T-helper 2 cell (primary cell): Measurements from ENCODE around the gene CCDC149.

Experiments used
- DNase-seq, 5 experiments: peaks; one replicate each; pipeline versions ENCODE4 v3.0.0 to v3.0.0-alpha.2; 2012 to 2022

Gene CCDC149

DNA sequence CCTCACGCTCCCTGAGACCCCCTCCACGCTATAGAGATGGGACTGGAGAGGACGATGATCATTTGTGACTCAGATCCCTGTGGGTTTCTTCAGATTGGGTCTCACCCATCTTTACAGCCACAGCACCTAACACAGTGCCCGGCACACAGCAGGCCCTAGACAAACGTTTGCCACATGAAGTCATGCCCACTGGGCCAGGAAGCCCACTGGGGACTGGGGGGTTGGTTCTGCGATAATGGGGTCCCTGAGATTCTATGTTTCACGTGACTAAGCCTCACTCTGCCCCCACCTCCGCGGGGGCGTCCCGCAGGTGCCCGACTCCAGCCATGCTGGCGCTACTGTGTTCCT is 113.7 kb downstream of the CCDC149 start:
- no peak for DNase-seq

- no peak for DNase-seq
These were observed 114.7 kb downstream of the CCDC149 start for GRCh38 chr4:24798036-24798610.

DNA sequence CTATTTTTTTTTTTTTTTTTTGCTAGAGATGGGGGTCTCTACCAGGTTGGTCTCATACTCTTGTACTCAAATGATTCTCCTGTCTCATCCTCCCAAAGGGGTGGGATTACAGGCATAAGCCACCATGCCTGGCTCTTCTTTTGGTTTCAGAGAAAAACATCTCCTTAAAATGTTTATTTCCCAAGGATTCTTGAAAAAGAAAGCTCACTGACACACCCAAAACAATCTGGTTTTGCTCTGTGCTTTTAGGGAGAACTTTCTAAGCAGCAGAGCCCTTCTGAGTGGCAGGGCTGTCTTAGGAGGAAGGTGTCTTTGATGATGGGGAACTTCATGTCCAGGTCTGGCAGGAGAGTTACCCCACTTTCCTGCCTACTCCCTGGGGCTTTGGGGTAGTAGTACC is 116.2 kb downstream of the CCDC149 start:
- DNase-seq = no peak

GRCh38 chr4:24795666-24796381 is 117.0 kb downstream of the CCDC149 start:
- no peak for DNase-seq

DNA sequence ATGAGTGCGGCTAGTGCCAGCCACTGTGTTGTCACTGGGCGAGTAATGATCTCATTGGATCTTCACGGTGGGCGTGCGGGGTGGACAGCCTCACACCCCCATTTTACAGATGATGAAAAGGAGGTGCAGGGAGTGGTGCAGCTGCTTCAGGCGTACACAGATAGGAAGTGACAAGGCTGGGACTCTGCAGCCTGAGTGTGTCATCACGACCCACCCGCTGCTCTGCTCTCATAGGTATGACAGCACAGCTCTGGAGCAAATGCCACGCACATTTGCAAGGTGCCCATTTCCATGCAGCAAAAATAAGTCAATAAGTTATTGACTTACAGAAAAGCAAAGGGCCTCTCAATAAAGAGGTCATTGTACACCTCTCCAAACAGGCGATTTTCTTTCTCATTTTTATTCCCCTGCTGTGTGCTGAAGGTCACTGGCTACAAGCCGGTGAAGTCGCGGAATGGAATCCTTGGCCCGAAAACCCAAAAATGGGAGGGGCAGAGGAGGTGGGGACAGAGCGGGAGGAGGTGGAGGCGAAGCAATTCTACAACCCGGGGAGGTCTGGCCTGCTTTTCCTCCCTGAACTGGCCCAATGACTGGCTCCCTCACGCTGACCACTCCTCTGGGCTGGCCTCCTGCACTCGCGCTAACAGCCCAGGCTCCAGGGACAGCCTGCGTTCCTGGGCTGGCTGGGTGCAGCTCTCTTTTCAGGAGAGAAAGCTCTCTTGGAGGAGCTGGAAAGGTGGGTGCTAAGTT is 117.8 kb downstream of the CCDC149 start, which contains the start of gene SOD3:
SOD3 (plus strand) TSS at position 658 of the 750 bp plus-strand sequence. CDS start 3,949 bp downstream, outside the sequence.
- DNase-seq = no peak

DNA sequence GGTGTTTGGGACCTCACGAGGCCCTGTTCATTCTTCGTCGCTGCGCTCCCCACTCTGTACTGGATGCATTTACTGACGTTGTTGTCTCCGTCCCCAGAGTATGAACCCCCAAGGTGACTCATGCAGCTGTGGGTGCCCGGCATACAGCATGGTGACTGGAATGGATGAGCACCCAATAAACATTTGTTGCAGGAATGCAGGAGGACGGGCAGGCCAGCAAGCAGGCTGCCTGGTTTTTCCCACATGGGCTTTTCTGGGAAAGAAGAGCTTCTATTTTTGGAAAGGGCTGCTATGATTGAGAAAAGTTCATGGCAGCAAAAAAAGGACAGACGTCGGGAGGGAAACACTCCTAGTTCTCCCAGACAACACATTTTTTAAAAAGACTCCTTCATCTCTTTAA is 118.4 kb downstream of the CCDC149 start:
- DNase-seq = no peak

GRCh38 chr4:24794051-24794450 is 118.8 kb downstream of the CCDC149 start:
- no peak for DNase-seq

- DNase-seq = no peak
These were observed 119.4 kb downstream of the CCDC149 start for GRCh38 chr4:24793219-24794005.

GRCh38 chr4:24792552-24792951 is 120.3 kb downstream of the CCDC149 start:
- no peak for DNase-seq

- DNase-seq = no peak
These were observed 121.8 kb downstream of the CCDC149 start for GRCh38 chr4:24791043-24791442.

DNA sequence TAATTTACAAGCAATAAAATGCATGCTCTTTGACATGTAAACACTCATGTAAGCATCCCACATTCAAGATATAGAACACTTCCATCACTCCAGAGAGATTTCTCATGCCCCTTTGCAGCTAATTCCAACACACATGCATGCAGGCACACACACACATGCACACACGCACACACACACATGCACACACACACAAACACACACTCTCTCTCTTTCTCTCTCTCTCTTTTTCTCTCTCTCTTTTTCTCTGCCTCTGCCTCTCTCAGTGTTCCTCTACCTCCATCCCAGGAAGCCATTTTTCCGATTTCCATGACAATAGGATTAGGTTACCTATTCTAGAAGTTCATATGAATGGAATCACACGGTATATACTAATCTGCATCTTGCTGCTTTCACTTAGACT is 129.3 kb downstream of the CCDC149 start:
- DNase-seq = no peak

- DNase-seq = no peak
These were observed 130.7 kb downstream of the CCDC149 start for GRCh38 chr4:24781999-24782745.

GRCh38 chr4:24780936-24781495 is 131.8 kb downstream of the CCDC149 start:
- no peak for DNase-seq

GRCh38 chr4:24778464-24779225 is 134.2 kb downstream of the CCDC149 start:
- DNase-seq = no peak

DNA sequence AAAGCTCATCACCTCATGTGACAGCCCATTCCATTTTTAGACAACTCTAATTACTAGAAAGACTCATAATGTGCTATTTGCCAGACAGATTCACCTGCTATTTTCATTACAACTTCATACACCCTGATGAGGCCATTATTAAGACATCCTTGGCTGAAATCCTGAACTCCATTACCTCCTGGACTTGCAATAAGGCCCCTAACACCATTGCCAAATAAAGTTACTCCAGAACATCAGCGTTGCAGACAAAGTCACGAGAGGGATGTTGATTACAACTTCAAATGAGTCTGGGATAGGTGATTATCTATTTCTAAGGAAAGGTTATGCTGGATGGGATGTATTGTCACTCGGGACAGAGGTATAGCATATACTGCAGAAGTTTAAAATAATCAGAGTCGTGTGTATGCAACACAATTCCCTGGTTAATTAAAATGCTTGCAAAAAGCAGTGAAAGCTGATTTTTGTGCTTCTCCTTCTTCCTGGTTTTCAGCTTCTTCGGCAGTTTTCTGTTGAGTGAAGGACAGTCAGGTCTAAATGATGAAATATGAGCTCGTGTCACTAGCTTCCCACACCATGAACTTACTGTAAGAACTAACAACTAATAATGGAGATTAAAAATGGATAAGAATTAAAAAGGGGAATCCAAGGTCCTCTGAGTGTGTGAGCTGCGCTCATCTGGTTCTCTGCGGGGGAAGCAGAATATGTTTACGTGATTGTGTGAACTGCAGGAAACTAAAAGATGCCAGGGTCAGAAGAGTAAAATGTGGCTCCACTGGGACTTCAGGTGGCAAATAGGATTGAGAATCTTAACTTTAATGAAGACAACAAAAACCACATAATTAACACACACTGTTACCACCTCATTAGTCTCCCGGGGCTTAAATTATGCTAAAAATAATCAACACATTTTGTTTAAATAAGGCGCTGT is 135.0 kb downstream of the CCDC149 start:
- DNase-seq = no peak

GRCh38 chr4:24775750-24776149 is 137.1 kb downstream of the CCDC149 start:
- DNase-seq = no peak

DNA sequence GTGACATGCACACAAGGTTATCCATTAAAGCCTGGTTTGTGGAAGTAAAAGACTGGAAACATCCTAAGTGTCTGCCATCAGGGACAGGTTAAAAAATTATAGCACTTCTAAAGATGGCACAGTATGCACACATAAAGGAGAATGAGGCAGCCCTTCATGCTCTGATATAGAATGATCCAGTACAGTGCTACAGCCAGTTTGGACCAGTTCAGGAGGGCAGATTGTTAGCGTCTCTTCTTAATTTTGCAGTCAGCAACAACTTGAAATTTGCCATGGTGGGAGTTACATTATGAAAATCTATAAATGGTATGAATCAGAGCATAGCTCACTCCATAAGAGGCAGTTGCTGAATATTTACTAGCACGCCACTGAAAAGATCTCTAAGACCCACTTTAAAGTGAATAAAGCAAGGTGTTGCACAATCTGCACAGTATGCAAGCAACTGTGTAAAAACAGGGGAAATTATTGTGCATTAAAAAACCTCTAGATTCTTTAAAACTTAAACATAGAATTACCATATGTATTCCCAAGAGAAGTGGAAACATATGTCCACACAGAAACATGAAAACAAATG is 137.7 kb downstream of the CCDC149 start:
- no peak for DNase-seq

- no peak for DNase-seq
These were observed 138.4 kb downstream of the CCDC149 start for GRCh38 chr4:24774452-24774851.

DNA sequence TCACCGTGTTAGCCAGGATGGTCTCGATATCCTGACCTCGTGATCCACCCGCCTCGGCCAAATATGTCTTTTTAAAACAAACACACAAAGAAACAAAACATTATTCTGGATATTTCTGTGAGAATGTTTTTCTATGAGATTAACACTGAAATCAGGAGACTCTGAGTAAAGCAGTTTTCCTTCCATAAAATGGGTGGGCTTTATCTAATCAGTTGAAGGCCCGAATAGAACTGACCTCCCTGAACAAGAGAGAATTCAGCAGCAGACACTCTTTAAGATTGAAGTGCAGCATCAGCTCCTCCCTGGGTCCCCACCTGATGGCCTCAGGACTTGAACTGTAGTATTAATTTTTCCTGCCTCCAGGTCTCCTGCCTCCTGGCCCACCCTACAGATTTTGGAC is 139.9 kb downstream of the CCDC149 start:
- no peak for DNase-seq
